Motor neuron (in vitro differentiated cells): Measurements from ENCODE around the gene POLR2A. TPM values are rescaled to one million over a fixed set of nuclear protein-coding genes. Genes with fewer than 3 reads are reported as not detected.

Source experiments
- ATAC-seq, 8 experiments: fragments of 200-7000 bp; cut with Tn5 transposase; replicated peaks in 6 of 8; 2 replicates each; pipeline ENCODE4 v1.8.0; 2021; ENCODE audit warnings: mild to moderate bottlenecking in 8 of 8, moderate library complexity in 8 of 8
- H3K27ac ChIP-seq, 2 donors: fragments of 250-450 bp; sonication (Bioruptor Pico); 2 replicates each; pipeline ENCODE4 v1.9.0; 2021; ENCODE audit warnings: antibody characterized with exemption in 2 of 2, mild to moderate bottlenecking in 2 of 2, moderate library complexity in 1 of 2
- H3K4me1 ChIP-seq, 2 donors: fragments of 250-450 bp; sonication (Bioruptor Pico); replicated peaks in 1 of 2; 2 replicates each; pipeline ENCODE4 v1.6.1; 2021; ENCODE audit warnings: antibody characterized with exemption in 2 of 2, mild to moderate bottlenecking in 2 of 2, moderate library complexity in 1 of 2
- H3K4me3 ChIP-seq, 5 donors: fragments of 250-450 bp; sonication (Bioruptor Pico); 2 replicates each; pipeline ENCODE4 v1.9.0; 2021; ENCODE audit warnings: antibody characterized with exemption in 5 of 5, mild to moderate bottlenecking in 5 of 5, moderate library complexity in 4 of 5
- WGBS, 10 experiments: fragments of 450-650 bp; shearing (Covaris generic); methylation state at CpG; one replicate each; pipeline ENCODE4 v1.0.0; 2022; 5-methylcytosine and 5-hydroxymethylcytosine counted together
- in situ Hi-C, 9 experiments: fragments of 400-800 bp; cut with MboI; loops; one replicate each; pipeline ENCODE4 v1.15.0; 2021; ENCODE audit warnings: low sequenced_read_pairs in 9 of 9, low pct_unique_long_range_greater_than_20kb in 2 of 9; ENCODE audit not compliant: unreplicated experiment in 9 of 9
- total RNA-seq, 8 experiments: library from RNA; unstranded; fragments of 300-600 nt; gene quantifications; 2 replicates each; pipeline versions ENCODE4 v1.2.3 to v1.2.4, GENCODE V29; 2022

Gene POLR2A
- total RNA-seq, 8 experiments from 2014 or later = 26.0 to 137 (median 43.8) TPM

GRCh38 chr17:7486181-7486580, 2.0 kb downstream of the POLR2A start:
- 0 to 80% (median 33%) methylated on average over 1 to 3 of the region's 3 CpGs; no CpG with 5 or more reads in 2 of the 10 experiments for whole genome bisulfite sequencing, 10 experiments
- no peak overlapping the region for H3K27ac ChIP-seq
- H3K4me3 ChIP-seq = peak overlapping the region; percentile 50 to 83 (median 53)
- H3K4me1 ChIP-seq = peaks cover 21 to 27% of the 10 kb centered on the region in 2 donors
- ATAC-seq = no peak
- in situ Hi-C loops = no loop called here

GRCh38 chr17:7490144-7490543, 6.0 kb downstream of the POLR2A start:
- Histone ChIP-seq H3K27ac (no peak overlapping the region), H3K4me1 (peaks cover 17 to 18% of the 10 kb centered on the region in 2 donors), H3K4me3 (no peak overlapping the region)
- 56 to 100% (median 92%) methylated on average over 1 to 8 of the region's 8 CpGs; no CpG with 5 or more reads in 1 of the 10 experiments for WGBS, 10 experiments
- ATAC-seq = no peak
- in situ Hi-C loops = no loop called here

GRCh38 chr17:7491583-7491982, 7.4 kb downstream of the POLR2A start:
- no peak overlapping the region for H3K4me3 ChIP-seq
- WGBS, 10 experiments = 86 to 100% (median 100%) methylated on average over 1 of the region's 1 CpG; no CpG with 5 or more reads in 7 of the 10 experiments
- in situ Hi-C loops = no loop called here
- ATAC-seq = no peak
- H3K4me1 ChIP-seq = peaks cover 9 to 10% of the 10 kb centered on the region in 2 donors
- H3K27ac ChIP-seq = no peak overlapping the region

- no peak for ATAC-seq
- 80 to 100% (median 93%) methylated on average over 1 to 3 of the region's 3 CpGs; no CpG with 5 or more reads in 1 of the 10 experiments for WGBS, 10 experiments
Measured at GRCh38 chr17:7493941-7494340, 9.8 kb downstream of the POLR2A start.

GRCh38 chr17:7495906-7496434, 11.8 kb downstream of the POLR2A start:
- in situ Hi-C loops = no loop called here
- Histone ChIP-seq H3K27ac (no peak overlapping the region), H3K4me3 (no peak overlapping the region), H3K4me1 (no peaks in the 10 kb centered on the region)
- ATAC-seq = peak in 3 of 8 experiments; percentile 9 to 30 (median 21)
- WGBS, 10 experiments = 87 to 100% (median 98%) methylated on average over 1 to 7 of the region's 12 CpGs; no CpG with 5 or more reads in 6 of the 10 experiments

More at GRCh38 chr17:7493941-7494340, 9.8 kb downstream of the POLR2A start:
- H3K4me3 ChIP-seq = no peak overlapping the region
- peaks cover 2% of the 10 kb centered on the region in 2 donors for H3K4me1 ChIP-seq
- no peak overlapping the region for H3K27ac ChIP-seq
- in situ Hi-C loops = no loop called here

- peak in 7 of 8 experiments; percentile 2 to 31 (median 9) for ATAC-seq
- in situ Hi-C loops = no loop called here
- Histone ChIP-seq H3K4me1 (no peaks in the 10 kb centered on the region), H3K27ac (no peak overlapping the region), H3K4me3 (no peak overlapping the region)
- 78 to 100% (median 95%) methylated on average over 2 to 6 of the region's 20 CpGs; no CpG with 5 or more reads in 5 of the 10 experiments for WGBS, 10 experiments
Measured at GRCh38 chr17:7496470-7497183, 12.5 kb downstream of the POLR2A start.

- peak in 6 of 8 experiments; percentile 4 to 57 (median 16) for ATAC-seq
- in situ Hi-C loops = no loop called here
Measured at GRCh38 chr17:7497228-7497627, 13.1 kb downstream of the POLR2A start.

GRCh38 chr17:7497636-7498035, 13.5 kb downstream of the POLR2A start:
- WGBS, 10 experiments = 82 to 100% (median 100%) methylated on average over 2 to 4 of the region's 14 CpGs; no CpG with 5 or more reads in 5 of the 10 experiments
- H3K4me3 ChIP-seq = no peak overlapping the region
- H3K27ac ChIP-seq = no peak overlapping the region
- in situ Hi-C loops = no loop called here
- peak in 2 of 8 experiments; percentile 4 to 28 for ATAC-seq
- no peaks in the 10 kb centered on the region for H3K4me1 ChIP-seq

More at GRCh38 chr17:7497228-7497627, 13.1 kb downstream of the POLR2A start:
- Histone ChIP-seq H3K4me1 (no peaks in the 10 kb centered on the region), H3K4me3 (no peak overlapping the region), H3K27ac (no peak overlapping the region)
- WGBS, 10 experiments = 80 to 100% (median 96%) methylated on average over 1 to 6 of the region's 10 CpGs; no CpG with 5 or more reads in 6 of the 10 experiments

GRCh38 chr17:7499161-7499560, 15.0 kb downstream of the POLR2A start:
- Histone ChIP-seq H3K27ac (no peak overlapping the region), H3K4me1 (no peaks in the 10 kb centered on the region), H3K4me3 (no peak overlapping the region)
- ATAC-seq = no peak
- in situ Hi-C loops = no loop called here
- 67 to 100% (median 90%) methylated on average over 1 to 10 of the region's 11 CpGs; no CpG with 5 or more reads in 3 of the 10 experiments for WGBS, 10 experiments

GRCh38 chr17:7501729-7502128, 17.6 kb downstream of the POLR2A start:
- no peak overlapping the region for H3K27ac ChIP-seq
- peak in 1 of 8 experiments; percentile 3 for ATAC-seq
- H3K4me1 ChIP-seq = no peaks in the 10 kb centered on the region
- H3K4me3 ChIP-seq = no peak overlapping the region
- WGBS, 10 experiments = 50 to 100% (median 90%) methylated on average over 1 to 11 of the region's 14 CpGs; no CpG with 5 or more reads in 4 of the 10 experiments
- in situ Hi-C loops = no loop called here

- WGBS, 10 experiments = 89 to 100% (median 92%) methylated on average over 5 to 12 of the region's 20 CpGs; no CpG with 5 or more reads in 6 of the 10 experiments
- no peak overlapping the region for H3K27ac ChIP-seq
- H3K4me1 ChIP-seq = no peaks in the 10 kb centered on the region
- H3K4me3 ChIP-seq = no peak overlapping the region
- in situ Hi-C loops = no loop called here
- ATAC-seq = peak in 3 of 8 experiments; percentile 12 to 20 (median 16)
Measured at GRCh38 chr17:7502171-7502847, 18.1 kb downstream of the POLR2A start.

- Histone ChIP-seq H3K4me1 (no peaks in the 10 kb centered on the region), H3K4me3 (no peak overlapping the region), H3K27ac (no peak overlapping the region)
- ATAC-seq = peak in 3 of 8 experiments; percentile 26 to 33 (median 32)
- in situ Hi-C loops = no loop called here
- WGBS, 10 experiments = 80 to 100% (median 89%) methylated on average over 1 to 11 of the region's 14 CpGs; no CpG with 5 or more reads in 5 of the 10 experiments
Measured at GRCh38 chr17:7502987-7503386, 18.8 kb downstream of the POLR2A start.

- ATAC-seq = no peak
- H3K4me3 ChIP-seq = no peak overlapping the region
- H3K4me1 ChIP-seq = no peaks in the 10 kb centered on the region
- WGBS, 10 experiments = 91 to 100% (median 96%) methylated on average over 2 to 7 of the region's 8 CpGs; no CpG with 5 or more reads in 5 of the 10 experiments
- in situ Hi-C loops = no loop called here
- no peak overlapping the region for H3K27ac ChIP-seq
Measured at GRCh38 chr17:7503521-7503920, 19.4 kb downstream of the POLR2A start.
